Activated effector memory CD4-positive, alpha-beta T cell treated with anti-CD3 and anti-CD28 coated beads, Interleukin-2, amount 50 U/mL, for 16 hours (primary cell): Measurements from ENCODE around the gene SRCIN1.

Experiments used
- DNase-seq: peaks from one replicate; pipeline ENCODE4 v3.0.0-alpha.2; 2020

Gene SRCIN1

DNA sequence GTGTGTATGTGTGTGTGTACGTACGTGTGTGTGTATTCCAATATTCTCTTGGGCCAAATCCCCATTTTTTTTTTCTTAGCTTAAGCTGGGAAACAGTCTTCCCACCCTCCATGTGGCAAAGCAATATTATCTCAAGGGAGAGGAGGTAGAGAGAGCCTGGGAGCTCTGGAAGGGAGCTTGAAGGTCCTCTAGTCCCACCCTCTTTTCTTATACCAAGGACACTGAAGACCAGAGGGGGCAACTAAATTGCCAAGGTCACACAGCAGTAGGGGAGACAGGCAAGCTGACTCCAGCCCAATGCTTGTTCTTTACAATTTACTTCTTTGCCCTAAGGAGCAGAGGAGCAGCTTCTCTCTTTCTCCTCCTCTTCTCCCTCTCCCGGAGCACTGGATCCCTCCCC lies 6.8 kb downstream of the SRCIN1 start:
- no peak for DNase-seq

DNA sequence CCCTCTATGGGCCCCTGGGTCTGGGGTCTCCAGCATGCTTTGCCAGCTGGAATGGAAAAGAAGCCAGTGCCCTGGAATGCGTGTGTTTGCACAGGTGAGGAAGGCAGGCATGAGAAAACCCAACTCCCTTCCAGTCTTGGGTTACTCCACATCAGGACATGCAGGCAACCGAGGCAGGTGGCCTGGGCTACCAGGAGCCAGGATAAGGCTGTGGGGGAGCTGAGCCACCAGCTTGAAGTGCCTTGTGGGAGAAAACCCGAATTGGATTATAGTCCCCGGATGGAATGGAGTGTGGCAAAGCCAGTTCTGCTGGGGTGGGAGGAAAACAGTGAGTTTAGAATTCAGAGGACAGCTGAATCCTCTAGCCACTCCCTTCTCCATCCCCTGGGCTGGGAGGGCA lies 7.2 kb downstream of the SRCIN1 start:
- DNase-seq, result no peak

DNA sequence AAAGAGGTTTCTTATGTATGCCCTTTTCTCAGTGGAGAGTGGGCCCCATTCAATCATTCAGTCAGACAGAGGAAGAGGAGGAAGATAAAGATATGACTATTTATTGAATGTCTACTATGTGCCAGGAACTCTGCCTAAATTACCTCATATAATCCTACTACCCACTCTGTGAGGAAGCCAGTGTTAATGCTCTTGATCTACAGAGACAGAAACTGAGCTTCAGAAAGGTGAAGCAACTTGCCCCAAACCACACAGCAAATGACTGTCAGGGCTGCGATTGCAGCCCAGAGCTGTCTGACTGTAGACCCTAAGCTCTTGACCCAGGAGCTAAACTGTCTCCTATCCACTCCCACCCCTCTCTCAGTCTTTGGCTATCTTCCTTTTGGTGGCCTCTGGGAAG lies 8.4 kb downstream of the SRCIN1 start:
- DNase-seq, result no peak

DNA sequence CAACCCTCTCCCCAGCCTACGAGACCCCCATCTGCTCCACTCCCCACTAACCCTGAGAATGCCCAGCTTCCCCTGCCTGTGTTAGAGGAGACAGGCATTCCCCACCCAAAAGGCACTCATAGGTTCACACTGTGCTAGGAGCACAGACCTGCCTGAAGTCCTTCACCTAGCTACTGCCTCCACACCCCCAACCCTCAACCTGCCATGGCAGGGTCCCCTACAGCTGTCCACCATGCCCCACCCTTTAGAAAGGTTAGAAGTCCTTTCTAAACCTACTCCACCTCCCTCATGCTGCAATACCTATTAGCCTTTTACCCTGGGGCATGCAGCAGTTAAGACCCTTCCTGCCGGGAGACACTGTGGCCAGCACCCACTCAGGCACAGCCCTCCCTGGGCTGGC lies 9.1 kb downstream of the SRCIN1 start:
- no peak for DNase-seq

DNA sequence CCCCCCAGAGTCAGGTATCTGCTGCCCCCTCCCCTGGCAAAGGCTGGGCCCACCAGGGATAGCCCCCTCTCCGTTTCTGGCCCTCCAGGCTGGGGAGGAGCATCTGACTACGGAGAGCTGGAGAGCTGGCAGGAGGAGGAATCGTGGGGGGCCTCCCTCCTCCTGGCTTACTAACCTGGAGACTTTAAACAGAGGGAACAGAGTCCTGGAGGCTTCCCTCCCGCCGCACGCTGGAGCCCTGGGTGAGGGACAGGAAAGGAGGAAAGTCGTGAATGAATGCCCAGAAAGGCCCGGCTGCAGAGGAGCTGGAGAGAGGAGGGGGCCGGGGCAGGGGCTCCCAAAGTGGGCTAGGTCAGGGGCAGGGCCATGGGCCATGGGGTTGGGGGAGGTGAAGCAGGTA lies 9.9 kb downstream of the SRCIN1 start:
- DNase-seq, result no peak

DNA sequence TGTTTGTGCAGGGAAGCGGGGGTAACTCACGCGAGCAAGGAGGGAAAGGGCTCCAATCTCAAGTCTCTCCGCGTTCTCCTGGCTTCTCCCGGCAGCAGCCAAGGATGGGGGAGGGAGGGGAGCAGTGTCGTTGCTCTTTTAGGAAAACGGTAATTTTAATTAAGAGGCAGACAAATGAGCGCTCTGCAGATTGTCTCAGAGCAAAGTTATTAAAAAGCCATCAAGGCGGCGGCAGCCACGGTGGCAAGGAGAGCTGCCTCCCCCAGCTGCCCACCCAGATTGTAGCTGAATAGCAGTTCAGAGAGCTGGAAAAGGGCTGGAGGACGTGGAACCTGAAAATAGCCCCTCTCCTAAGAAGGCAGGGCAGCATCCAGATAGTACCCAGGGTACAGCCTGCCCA lies 11.6 kb downstream of the SRCIN1 start:
- no peak for DNase-seq

DNA sequence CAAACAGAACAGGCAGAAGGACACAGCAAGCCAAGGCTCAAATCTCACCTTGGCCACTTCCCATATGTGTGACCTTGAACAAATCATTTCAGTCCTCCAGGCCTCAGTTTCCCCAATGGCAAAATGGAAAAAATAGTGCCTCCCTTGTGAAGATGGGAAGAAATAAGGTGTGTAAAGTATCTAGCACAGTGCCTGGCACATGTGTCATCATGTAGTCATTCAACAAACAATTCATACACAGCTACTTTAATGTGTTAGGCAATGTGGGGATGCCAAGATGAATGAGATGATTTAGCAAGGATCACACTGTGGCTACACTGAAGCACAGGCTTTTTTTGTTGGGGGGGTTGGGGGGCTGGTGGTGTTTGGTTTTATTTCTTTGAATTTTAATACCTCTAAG lies 13.3 kb downstream of the SRCIN1 start:
- no peak for DNase-seq

DNA sequence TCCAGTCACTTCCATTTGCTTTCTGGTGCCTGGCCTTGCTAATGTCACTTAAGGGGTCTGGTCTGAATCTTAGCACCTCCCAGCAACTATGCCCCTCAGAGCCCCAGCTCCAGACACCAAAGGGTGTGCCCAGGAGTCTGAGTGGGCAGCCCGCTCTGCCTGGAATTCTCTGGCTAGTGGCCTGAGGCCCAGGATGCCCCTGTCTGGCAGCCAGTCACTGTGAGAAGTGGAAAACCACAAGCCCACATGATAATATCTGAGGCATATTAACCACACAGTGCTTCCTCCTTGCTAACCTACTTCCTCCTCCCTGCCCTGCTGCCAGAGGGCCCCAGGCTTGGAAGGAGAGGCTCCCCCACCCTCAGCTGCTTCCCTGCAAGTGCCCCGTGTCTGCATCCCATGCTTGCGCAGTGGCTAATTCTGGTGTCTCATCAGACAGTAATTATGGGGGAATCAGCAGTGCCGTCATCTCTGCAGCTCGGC lies 14.0 kb downstream of the SRCIN1 start:
- no peak for DNase-seq

DNA sequence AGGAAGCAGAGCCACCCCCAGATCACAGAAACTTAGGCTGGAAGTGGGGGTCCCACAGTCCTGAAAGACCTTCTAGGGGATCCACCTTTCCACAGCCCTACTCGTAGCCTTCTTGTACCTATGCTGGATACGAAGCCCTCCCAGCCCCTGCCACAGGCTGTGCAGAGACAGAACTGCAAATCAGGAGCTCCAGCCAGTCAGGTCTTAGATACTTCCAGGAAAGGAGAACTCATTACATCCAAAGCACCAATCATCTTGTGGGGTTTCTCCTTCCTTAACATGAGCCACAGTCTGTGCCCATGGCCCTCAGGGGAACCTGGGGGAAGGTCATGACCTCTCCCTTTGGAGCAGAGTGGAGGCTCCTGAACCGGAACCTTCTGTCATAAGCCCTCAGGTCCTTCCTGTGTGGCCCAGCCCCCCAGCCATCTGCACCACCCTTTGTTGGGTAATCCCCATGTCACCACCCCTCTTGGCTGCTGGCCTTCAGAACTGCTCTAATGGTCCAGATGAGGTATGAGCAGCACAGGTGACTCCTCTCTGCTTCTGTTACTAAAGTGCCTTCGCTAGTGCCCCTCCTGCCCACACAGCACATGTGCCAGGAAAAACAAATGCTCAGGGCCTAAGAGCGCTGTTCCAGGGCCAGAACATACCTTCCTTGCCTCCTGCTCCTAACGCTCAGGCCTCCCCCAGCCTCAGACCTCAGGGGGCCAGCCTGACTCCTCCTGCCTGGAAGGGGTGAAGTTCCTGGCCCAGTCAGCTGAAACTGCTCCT lies 14.6 kb downstream of the SRCIN1 start:
- no peak for DNase-seq

DNA sequence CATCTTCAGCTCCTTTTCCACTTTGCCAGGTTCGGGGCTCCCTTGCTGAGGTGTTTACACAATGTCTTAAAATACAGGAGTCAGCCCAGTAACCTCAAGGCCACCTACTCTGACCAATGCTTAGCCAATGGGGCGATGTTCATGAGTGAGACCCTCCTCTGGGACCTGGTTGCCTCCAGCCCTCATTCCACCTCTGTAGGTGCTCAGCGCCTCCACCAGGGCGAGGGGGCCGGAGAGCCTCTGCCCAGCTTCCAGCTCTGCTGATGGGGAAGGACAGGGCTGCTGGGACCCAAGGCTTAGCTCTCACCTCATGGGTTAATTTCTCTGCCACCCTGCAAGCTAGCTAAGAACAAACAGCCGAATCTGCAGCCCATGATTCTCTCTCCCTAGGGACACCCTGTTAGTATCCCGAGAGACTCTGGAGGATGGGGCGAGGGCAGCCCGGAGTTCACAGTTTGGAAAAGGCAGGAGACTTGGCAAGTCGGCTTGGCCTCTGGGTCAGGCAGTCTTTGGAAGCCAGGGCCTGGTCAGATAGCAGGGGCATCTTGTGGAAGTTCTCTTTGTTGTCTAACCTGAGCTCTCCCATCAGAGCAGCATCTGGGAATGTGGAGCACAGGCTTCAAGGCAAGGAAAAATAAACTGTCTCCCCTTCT lies 16.2 kb downstream of the SRCIN1 start:
- no peak for DNase-seq

DNA sequence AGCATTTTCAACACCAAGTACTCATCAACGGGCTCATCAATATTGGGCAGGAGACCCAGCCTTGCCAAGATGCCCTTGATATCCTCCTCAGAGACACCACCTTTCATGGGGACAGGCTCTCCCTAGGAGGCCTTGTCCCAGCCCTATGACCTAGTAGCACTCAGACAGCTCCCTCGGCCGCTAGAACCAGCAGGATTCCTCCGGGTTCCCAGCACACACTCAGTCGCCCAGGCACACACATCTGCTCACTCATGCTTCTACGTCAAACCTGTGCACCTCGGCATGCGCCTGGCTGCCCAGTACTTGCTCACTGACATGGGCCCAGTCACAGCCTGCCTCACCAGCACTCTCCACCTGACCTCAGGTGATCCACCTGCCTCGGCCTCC lies 17.0 kb downstream of the SRCIN1 start:
- DNase-seq, result no peak

DNA sequence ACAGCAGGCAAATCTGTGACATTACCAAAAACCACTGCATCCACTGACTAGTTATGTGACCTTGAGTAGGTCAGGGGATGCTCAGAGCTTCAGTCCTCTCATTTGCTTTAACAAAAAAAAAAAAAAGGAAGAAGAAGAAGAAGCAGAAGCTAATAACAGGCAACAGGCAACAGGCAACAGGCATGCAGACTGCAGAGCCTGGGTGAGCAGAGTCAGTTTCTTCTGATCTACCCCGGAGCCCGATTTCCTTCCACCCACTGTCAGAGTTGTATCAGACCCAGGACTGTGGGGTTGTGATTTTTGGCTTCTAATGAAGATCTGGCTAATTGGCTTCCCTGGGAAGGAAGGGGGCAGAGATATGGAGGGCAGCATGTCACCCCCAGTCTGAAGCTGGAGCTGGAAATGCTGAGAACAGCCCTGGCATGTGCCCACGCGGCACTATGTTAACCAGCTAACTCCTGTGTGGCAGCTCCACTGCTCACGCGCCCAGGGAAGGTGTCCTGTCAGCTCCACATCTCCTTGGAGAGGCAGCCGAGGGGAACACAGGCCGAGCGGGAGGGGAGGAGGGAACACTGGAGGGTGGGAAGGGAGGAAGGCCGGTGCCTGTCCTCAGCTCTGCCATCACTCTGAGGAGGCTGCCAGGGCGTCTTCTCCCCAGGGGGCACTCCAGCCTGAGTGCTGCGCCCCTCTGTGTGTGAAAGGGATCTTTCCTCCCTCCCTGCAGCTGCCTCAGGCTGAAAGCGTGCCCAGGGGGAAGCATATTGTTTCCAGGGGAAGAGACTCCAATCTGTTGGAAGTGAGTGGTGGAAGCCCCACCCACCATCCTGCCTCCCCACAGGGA lies 17.6 kb downstream of the SRCIN1 start:
- no peak for DNase-seq

DNA sequence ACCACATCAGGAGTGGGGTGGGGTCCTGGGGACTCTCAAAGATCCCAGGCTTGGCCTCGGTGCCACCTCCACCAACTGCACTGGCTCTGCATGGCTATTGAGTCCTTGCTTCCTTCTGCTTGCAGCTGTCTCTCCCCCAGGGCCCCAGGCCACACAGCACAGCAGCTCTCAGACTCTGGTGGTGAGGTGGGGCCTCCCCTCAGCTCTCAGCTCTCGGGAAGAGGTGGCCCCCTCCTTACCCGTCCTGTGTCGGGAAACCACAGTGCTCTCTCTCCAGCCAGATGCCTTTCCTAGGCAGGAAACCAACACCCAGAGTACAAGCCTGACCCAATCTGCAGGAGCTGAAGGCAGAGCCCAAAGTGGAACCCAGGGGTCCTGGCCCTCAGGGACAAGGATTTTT lies 18.5 kb downstream of the SRCIN1 start:
- no peak for DNase-seq

DNA sequence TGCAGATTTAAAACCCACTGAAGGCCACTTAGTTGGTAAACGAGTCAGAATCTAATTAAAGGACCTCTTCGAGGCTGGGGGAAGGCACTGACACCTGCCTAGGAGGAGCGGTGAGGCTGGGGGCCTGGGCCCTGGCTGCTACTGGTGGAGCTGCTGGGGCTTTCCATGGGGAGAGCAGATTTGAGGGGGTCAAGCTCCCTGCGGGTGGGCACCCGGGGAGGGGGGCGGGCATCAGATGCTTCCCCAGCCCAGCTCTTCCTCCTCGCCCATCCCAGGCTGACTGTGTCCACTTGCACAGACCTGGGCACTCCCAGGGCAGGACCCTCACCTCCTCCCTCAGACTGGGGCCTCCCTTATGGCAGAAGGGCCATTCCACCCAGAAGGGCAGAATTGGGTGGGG lies 19.0 kb downstream of the SRCIN1 start:
- DNase-seq, result no peak

DNA sequence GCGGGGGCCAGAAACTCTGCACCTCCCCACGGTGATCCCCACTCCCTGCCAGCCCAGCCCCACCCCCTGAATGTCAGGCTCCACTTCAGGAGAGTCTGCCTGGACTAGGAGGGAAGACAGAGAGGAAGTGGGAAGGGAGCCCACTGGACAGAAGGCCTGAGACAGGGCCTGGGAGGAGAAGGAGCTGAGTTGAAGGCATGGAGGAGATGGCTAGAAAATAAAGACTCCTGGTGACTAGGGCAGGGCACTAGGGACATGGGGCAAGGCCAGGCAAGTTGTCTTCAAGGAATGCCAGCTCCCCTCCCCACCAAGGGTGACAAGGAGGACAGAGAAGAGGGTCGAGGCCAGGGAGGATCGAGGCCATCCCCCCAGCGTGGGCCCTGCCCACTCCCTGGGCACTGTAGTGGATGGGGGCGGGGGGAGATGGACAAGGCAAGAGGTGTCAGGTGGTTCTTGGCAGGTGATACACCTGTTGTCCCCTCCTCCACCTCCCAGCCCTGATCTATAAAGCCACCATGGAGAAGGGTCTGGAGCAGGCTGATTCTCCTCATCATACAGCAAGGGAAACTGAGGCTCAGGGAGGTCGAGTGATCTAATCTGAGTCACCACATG lies 19.7 kb downstream of the SRCIN1 start:
- DNase-seq, result no peak

DNA sequence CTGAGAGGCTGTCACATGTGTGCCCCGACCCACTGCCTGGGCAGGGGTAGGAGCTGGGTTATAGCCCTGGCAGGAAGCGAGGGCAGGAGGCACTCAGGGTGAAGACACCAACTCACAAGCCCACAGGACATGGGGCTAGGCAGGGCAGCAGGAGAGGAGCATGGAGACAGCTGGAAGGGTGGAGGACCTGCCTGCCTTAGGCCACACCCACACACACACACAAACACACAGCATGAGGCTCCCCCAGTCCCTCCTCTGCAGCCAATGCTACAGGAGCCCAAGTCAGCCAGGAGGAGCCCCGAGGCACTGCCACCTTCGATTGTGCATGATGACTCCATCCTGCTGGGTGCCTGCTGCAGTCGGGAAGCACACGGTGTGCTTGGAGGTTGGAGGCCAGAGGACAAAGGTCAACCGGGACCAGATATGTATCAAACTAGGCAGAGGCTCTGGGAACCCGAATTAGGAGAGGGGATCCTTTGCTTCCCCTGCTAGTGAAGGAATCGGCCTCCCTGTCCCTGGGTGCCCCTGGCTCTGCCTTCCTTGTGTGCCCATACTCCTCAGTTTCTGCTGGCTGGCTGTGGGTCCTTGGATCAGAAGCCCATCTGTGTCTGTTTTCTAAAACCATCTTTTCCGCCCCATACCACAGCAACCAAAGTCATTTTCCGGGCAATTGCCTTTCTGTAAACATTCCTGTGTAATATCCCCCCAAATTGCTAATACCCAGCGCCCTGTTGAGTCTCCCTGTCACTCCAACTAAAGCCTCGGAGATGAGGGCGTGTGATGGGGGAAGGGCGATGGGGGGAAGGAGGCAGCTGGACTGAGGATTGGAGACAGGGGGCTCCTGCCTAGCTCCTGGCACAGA lies 20.5 kb downstream of the SRCIN1 start:
- DNase-seq, result no peak

DNA sequence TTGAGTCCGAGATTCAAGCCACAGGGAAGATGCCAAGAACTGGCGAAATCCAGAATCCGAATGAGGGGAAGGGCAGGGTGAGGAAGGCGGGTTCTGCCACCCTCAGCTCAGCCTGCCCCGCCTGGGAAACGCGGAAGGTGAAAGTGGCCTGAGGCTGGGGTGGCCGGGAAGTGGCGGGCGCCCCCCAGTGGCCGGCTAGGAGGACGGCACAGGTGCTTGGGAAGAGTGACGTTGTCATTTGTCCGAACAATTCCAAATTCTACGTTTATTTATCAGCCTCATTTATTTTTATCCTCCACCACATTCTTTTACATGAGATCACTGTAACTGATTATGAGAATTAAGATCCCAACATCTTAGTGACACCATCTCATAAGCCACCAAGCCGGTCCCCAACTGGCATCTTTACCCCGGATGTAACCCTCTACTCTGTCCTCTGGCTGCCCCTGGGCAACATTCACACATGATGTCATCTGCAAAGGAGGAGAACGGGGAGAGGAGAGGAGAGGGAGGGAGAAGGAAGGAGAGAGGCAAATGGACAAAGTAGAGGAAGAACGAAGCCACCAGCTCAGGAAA lies 21.3 kb downstream of the SRCIN1 start:
- peak; percentile 86 for DNase-seq

DNA sequence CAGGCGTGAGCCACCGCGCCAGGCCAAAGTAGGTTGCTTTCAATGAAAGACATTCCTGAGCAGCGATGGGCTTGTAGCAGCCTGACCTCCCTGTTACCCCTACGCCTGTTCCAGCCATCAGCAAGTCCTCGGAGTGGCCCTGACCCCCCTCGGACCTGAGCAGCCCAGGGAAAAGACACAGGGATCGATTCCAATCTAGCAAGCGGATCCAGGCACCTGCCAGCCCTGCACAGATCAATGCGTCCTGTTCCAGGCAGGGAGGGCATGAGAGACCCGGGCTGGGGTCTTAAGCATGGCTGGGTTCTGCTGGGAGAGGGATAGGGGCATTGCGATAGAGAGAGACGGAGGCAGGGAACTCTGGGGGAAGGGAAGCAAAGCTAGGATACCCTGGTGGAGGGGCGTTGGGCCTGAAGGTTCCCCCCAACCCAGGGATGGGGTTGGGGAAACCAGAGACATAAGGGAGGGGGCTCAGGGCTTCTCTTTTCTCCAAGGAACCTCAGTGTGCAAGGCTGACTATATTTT lies 21.9 kb downstream of the SRCIN1 start:
- no peak for DNase-seq

DNA sequence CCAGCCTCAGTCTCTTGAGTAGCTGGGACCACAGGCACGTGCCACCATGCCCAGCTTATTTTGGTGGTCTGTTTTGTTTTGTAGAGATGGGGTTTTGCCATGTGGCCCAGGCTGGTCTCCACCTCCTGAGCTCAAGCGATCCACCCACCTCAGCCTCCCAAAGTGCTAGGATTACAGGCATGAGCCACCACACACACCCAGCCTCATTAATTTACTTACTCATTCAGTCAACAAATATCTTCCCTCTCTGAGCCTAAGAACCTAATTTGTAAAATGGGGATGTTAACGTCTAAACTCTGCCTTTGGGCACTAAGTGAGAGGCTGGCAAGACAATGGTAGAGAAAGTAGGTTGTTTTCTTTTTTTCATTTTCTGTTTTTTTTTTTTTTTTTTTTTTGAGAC lies 22.6 kb downstream of the SRCIN1 start:
- no peak for DNase-seq

DNA sequence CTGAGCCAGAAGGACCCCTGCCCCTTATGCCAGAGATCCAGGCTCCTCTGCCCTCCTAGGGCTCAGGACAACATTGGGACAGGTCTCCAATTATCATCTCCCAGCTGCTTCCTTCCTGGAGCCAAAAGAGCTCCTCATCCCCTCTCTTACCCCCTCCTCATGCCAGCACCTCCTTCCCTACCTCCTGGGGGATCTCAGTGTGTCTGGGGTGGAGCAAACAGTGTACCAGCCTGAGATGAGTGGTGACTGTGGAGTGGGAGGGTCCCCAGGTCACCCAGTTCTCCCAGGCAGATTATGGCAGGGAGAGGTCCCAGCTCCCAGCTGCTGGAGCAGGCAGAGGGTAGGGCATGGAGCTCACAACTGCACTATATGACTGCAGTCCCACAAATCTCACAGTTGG lies 23.7 kb downstream of the SRCIN1 start:
- no peak for DNase-seq

DNA sequence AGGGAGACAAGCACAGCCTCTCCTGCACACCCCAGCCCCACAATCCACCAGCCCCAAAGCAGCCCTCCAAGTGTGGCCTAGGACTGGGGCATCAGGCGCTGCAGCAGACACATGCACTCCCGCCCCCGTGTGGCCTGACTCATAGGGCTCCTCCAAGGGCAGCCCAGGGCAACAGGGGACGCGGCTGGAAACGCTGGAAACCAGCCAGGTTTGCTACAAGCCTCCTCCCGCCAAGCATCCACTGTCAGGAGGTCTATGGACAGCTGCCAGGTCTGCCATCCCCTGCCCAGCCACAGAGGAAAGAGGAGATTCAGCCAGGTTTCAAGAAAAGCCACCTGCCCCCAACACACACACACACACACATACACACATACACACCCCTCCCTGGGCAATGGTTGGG lies 25.8 kb downstream of the SRCIN1 start:
- no peak for DNase-seq

DNA sequence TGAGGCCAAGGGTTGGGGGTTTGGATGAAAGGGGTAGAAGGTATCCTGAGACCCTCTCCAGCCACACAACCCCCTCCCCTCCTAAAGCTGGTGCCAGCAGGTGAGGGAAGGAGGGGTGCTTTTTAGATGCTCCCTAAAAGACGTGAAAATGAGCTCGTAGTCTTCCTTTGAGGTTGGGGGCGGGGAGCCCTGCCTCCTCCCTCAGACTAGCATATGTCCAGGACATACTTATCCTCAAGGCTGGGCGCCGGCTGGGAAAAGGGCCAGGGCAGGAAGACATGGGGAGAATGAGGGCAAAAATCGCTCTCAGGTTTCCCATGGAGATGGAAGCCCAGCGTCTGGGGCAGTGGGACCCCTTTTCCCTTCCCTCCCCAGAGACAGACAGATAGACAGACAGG lies 26.7 kb downstream of the SRCIN1 start:
- no peak for DNase-seq
